Heart left ventricle (tissue), 13 donors: ENCODE results near the gene LMTK3.

Experiments
- CTCF ChIP-seq, 12 donors: fragments of 200-600 bp; sonication (generic) in 4 of 12; IDR thresholded peaks; one replicate each; pipeline versions ENCODE4 v1.5.0 to v1.8.0; 2018 to 2022; ENCODE audit warnings: antibody characterized with exemption in 12 of 12, mild to moderate bottlenecking in 5 of 12
- POLR2A ChIP-seq, 2 donors: fragments of 450-650 bp; IDR thresholded peaks; one replicate each; pipeline ENCODE4 v1.6.1; 2017; ENCODE audit warnings: antibody characterized with exemption in 2 of 2, mild to moderate bottlenecking in 2 of 2, moderate library complexity in 2 of 2
- donor health status: ischemic (EF 13 %, LVEDD 7.1; RV severe dilation, severe dysfunction).
- donor health status: DM: no; HTN: yes; CAD: no.
- donor health status: DM: no; HTN: no; CAD: no.
- donor health status: ischemic (EF 25% LVEDD 6.9; RV normal size, moderate dysfunction).
- donor health status: ischemic (EF 25% LVEDD 5.7; RV mildly dilated, moderate dysfunction).
- donor health status: ischemic (EF 35%, LVEDD 5.7; RV mildly dilated, moderate dysfunction).
- donor health status: nonischemic (EF 11% LVEDD 7.7; RV severe dilation, severe dysfunction).
- donor health status: DM: yes; HTN: yes; CAD: no.
- donor health status: PGD.
- donor health status: ischemic (EF 29% LVEDD 5.4; RV normal size, mild dysfunction).
- donor health status: nonischemic (EF 23%, LVEDD 6.1; RV moderate dilation, normal function).

- TF ChIP-seq CTCF (IDR thresholded peaks at IDR 0.05) (no peak), POLR2A (IDR thresholded peaks at IDR 0.05) (no peak)
These were observed 17.5 kb upstream of the LMTK3 start for GRCh38 chr19:48529156-48529555.
